HepG2 (cell line): ENCODE measurements around the gene ALCAM.

ENCODE experiments used
- FOXK1 ChIP-seq: sonication (generic); formaldehyde crosslinking; IDR thresholded peaks from 2 replicates; pipeline ENCODE4 v1.4.0; 2020; ENCODE audit warnings: low read depth, missing genetic modification reagents, borderline replicate concordance
- GPN1 ChIP-seq: sonication (generic); formaldehyde crosslinking; IDR thresholded peaks from 2 replicates; pipeline ENCODE4 v1.5.1; 2020; ENCODE audit warnings: missing genetic modification reagents, borderline replicate concordance
- IRF1 ChIP-seq: sonication (generic); formaldehyde crosslinking; IDR thresholded peaks from 2 replicates; pipeline ENCODE4 v1.4.0; 2020; ENCODE audit warnings: low read depth, mild to moderate bottlenecking, missing genetic modification reagents
- TAF1 ChIP-seq: sonication (generic); formaldehyde crosslinking; IDR thresholded peaks from 2 replicates; pipeline ENCODE4 v1.4.0; 2020; ENCODE audit warnings: missing genetic modification reagents

GRCh38 chr3:105362021-105362665 lies 4.6 kb upstream of the ALCAM start:
- no peak for TF ChIP-seq TAF1 (CRISPR knock-in tag)
- no peak for TF ChIP-seq FOXK1 (CRISPR knock-in tag)
- no peak for TF ChIP-seq GPN1 (CRISPR knock-in tag)
- TF ChIP-seq IRF1 (CRISPR knock-in tag), result no peak
